DOHH2 (cell line): ENCODE measurements around the gene MOB1B.

ENCODE experiments used
- H3F3A ChIP-seq: fragments of 200-600 bp; sonication (generic), shearing (Covaris generic); 2 replicates; pipeline ENCODE4 v1.6.0; 2016; ENCODE audit warnings: antibody characterized with exemption, mild to moderate bottlenecking; ENCODE audit not compliant: control insufficient read depth, insufficient read depth
- H3K27ac ChIP-seq: fragments of 200-600 bp; sonication (generic); 2 replicates; pipeline ENCODE4 v1.5.1; 2014; ENCODE audit warnings: low read depth, mild to moderate bottlenecking, low read length, moderate library complexity
- H3K27me3 ChIP-seq: fragments of 200-600 bp; sonication (generic); 2 replicates; pipeline ENCODE4 v1.6.1; 2014; ENCODE audit warnings: mild to moderate bottlenecking, low read length, mixed read lengths; ENCODE audit not compliant: control insufficient read depth
- H3K36me3 ChIP-seq: fragments of 200-600 bp; sonication (generic); 2 replicates; pipeline ENCODE4 v1.6.1; 2014; ENCODE audit warnings: mild to moderate bottlenecking, low read length, moderate library complexity, mixed read lengths; ENCODE audit not compliant: control insufficient read depth
- H3K4me1 ChIP-seq: fragments of 200-600 bp; sonication (generic); 2 replicates; pipeline ENCODE4 v1.6.1; 2014; ENCODE audit warnings: mild to moderate bottlenecking, low read length, mixed read lengths; ENCODE audit not compliant: control insufficient read depth
- H3K4me2 ChIP-seq: fragments of 200-600 bp; sonication (generic); 2 replicates; pipeline ENCODE4 v1.6.0; 2014; ENCODE audit warnings: mild to moderate bottlenecking, low read length, moderate library complexity
- H3K4me3 ChIP-seq: fragments of 200-600 bp; sonication (generic); 2 replicates; pipeline ENCODE4 v1.5.1; 2014; ENCODE audit warnings: mild to moderate bottlenecking, low read length, mixed read lengths
- H3K79me2 ChIP-seq: fragments of 200-600 bp; sonication (generic); 2 replicates; pipeline ENCODE4 v1.6.1; 2014; ENCODE audit warnings: mild to moderate bottlenecking, low read length, mixed read lengths; ENCODE audit not compliant: control insufficient read depth
- H3K9me2 ChIP-seq: fragments of 200-600 bp; sonication (generic); replicated peaks from 2 replicates; pipeline ENCODE4 v1.6.1; 2014; ENCODE audit warnings: mild to moderate bottlenecking, low read length, mixed read lengths; ENCODE audit not compliant: control insufficient read depth
- H3K9me3 ChIP-seq: fragments of 200-600 bp; sonication (generic); 2 replicates; pipeline ENCODE4 v1.6.1; 2014; ENCODE audit warnings: antibody characterized with exemption, low read length, mixed read lengths; ENCODE audit not compliant: control insufficient read depth, insufficient read depth
- H4K20me1 ChIP-seq: fragments of 200-600 bp; sonication (generic); 2 replicates; pipeline ENCODE4 v1.6.0; 2014; ENCODE audit warnings: low read depth, mild to moderate bottlenecking, antibody characterized with exemption, low read length, moderate library complexity; ENCODE audit not compliant: control insufficient read depth, insufficient read depth
- EZH2phosphoT487 ChIP-seq: fragments of 200-600 bp; sonication (generic); IDR thresholded peaks from 2 replicates; pipeline ENCODE4 v1.6.1; 2017; ENCODE audit warnings: borderline replicate concordance, mild to moderate bottlenecking, antibody characterized with exemption, low read length, moderate library complexity, mixed read lengths
- TF ChIP-seq, protein P1 (sequence below): fragments of 200-600 bp; sonication (generic); IDR thresholded peaks from one replicate; pipeline ENCODE4 v1.5.1; 2014; ENCODE audit warnings: antibody characterized with exemption, mild to moderate bottlenecking, low read depth, low read length; ENCODE audit not compliant: poor library complexity, severe bottlenecking

Gene MOB1B

GRCh38 chr4:70859066-70859465, 43.1 kb upstream of the MOB1B start:
- Histone ChIP-seq H3F3A (no peaks in the 10 kb centered on the region), H3K4me1 (peaks cover 20% of the 10 kb centered on the region), H3K27ac (no peak overlapping the region), H3K36me3 (no peaks in the 10 kb centered on the region), H3K9me3 (no peaks in the 10 kb centered on the region), H4K20me1 (no peaks in the 10 kb centered on the region), H3K4me3 (no peak overlapping the region), H3K9me2 (no peaks in the 10 kb centered on the region), H3K79me2 (no peaks in the 10 kb centered on the region), H3K4me2 (no peak overlapping the region), H3K27me3 (no peaks in the 10 kb centered on the region)
- TF ChIP-seq, protein P1, sequence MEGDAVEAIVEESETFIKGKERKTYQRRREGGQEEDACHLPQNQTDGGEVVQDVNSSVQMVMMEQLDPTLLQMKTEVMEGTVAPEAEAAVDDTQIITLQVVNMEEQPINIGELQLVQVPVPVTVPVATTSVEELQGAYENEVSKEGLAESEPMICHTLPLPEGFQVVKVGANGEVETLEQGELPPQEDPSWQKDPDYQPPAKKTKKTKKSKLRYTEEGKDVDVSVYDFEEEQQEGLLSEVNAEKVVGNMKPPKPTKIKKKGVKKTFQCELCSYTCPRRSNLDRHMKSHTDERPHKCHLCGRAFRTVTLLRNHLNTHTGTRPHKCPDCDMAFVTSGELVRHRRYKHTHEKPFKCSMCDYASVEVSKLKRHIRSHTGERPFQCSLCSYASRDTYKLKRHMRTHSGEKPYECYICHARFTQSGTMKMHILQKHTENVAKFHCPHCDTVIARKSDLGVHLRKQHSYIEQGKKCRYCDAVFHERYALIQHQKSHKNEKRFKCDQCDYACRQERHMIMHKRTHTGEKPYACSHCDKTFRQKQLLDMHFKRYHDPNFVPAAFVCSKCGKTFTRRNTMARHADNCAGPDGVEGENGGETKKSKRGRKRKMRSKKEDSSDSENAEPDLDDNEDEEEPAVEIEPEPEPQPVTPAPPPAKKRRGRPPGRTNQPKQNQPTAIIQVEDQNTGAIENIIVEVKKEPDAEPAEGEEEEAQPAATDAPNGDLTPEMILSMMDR = no peak
- no peak for TF ChIP-seq EZH2phosphoT487

DNA sequence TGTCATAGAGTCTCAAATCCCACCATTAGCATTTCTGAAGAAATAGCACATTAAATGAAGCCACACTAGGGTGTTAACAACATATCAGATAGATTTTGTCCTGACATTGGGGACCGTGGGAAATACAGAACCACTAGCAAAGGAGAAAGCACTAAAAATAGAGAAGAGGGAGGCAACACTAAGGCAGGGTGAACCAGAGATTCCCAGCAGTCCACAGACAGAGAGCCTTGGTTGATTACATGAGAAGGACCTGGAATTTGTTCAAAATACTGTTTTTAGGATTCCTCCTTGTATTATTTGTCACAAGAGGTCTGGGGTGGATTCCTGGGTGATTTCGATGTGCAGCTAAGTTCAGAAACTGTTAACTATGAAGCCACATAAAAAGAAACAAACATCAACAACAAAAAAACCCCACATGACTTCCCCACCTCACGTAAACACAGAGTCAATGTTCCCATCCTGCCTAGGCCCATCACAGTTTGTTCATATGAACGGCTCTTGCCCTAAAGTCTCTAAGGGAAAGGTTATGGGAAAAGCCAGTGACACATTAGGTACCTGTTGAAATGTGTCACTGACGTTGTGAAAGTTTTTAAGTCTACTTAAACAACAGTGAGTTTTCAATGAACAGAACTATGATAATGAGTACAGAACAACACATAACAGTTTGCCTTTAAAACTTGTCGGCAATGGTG, 38.9 kb upstream of the MOB1B start:
- TF ChIP-seq, protein P1 = no peak
- no peak for TF ChIP-seq EZH2phosphoT487
- Histone ChIP-seq H3K9me3 (no peaks in the 10 kb centered on the region), H3K27me3 (no peaks in the 10 kb centered on the region), H3K4me2 (no peak overlapping the region), H3K4me3 (no peak overlapping the region), H3F3A (0 out of 2 replicates have a peak, but pooled peaks cover 3% of the 10 kb centered on the region), H3K4me1 (peaks cover 23% of the 10 kb centered on the region), H3K36me3 (no peaks in the 10 kb centered on the region), H3K27ac (no peak overlapping the region), H4K20me1 (no peaks in the 10 kb centered on the region), H3K79me2 (no peaks in the 10 kb centered on the region), H3K9me2 (no peaks in the 10 kb centered on the region)

DNA sequence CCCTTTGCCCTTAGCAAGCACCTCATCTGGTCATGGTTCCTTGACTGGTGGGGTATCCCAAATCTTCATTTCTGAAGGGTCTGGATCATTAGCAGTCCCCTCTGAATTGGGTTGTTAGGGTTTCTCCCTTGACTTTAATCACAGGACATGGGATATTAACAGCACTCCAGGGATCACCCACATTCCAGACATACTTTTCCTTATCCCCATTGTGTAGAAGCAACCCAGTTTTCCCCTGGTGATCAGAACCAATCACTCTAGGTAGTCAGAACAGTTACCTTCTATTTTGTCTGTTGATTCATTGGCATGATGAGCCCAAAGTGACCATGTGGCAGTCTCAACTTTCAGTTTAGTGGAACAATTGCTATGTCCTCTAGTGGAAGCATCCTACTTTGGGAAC, 33.4 kb upstream of the MOB1B start:
- Histone ChIP-seq H3K79me2 (no peaks in the 10 kb centered on the region), H3K9me3 (no peaks in the 10 kb centered on the region), H3K9me2 (no peaks in the 10 kb centered on the region), H3K27me3 (no peaks in the 10 kb centered on the region), H3K36me3 (no peaks in the 10 kb centered on the region), H3F3A (peaks cover 5% of the 10 kb centered on the region; the same call in 1 of the 2 replicates), H4K20me1 (no peaks in the 10 kb centered on the region), H3K4me1 (peaks cover 27% of the 10 kb centered on the region), H3K4me3 (no peak overlapping the region), H3K4me2 (no peak overlapping the region), H3K27ac (no peak overlapping the region)
- TF ChIP-seq, protein P1 = no peak
- TF ChIP-seq EZH2phosphoT487 = no peak
